ENCODE results near the gene ADK.
A peak's percentile ranks its signal among the peaks of the same experiment; 100 is the strongest.
"Not testable (repeated sequence)": the region's sequence is repeated elsewhere in the genome, so short reads cannot be mapped to it uniquely, and the experiment has no call there.

The ADK gene

GRCh38 chr10:74556072-74556705, 405.2 kb downstream of the ADK start:
- H3K9me3 ChIP-seq (ENCODE audit: insufficient read depth, low read depth, low read length), result no peaks in the 10 kb centered on the region
- H3K4me1 ChIP-seq (ENCODE audit: insufficient read depth, low read length), result no peaks in the 10 kb centered on the region
- 91% methylated on average over 2 of the region's 2 CpGs for WGBS
- H3K36me3 ChIP-seq (ENCODE audit: insufficient read depth, low read length), result no peaks in the 10 kb centered on the region
- H3K9ac ChIP-seq (ENCODE audit: low read depth, low read length), result no peak overlapping the region
- no peaks in the 10 kb centered on the region for H3K27me3 ChIP-seq (ENCODE audit: insufficient read depth, low read length)
- no peak overlapping the region for H3K27ac ChIP-seq (ENCODE audit: low read depth, low read length)
- no peak overlapping the region for H3K4me3 ChIP-seq (ENCODE audit: low read length)

- no peaks in the 10 kb centered on the region for H3K27me3 ChIP-seq (ENCODE audit: insufficient read depth, low read length)
- H3K4me1 ChIP-seq (ENCODE audit: insufficient read depth, low read length), result no peaks in the 10 kb centered on the region
- H3K27ac ChIP-seq (ENCODE audit: low read depth, low read length), result no peak overlapping the region
- no peak overlapping the region for H3K9ac ChIP-seq (ENCODE audit: low read depth, low read length)
- H3K4me3 ChIP-seq (ENCODE audit: low read length), result no peak overlapping the region
- no peaks in the 10 kb centered on the region for H3K9me3 ChIP-seq (ENCODE audit: insufficient read depth, low read depth, low read length)
- no CpG with 5 or more reads among the region's 1 CpG for WGBS
- no peaks in the 10 kb centered on the region for H3K36me3 ChIP-seq (ENCODE audit: insufficient read depth, low read length)
These were observed 406.1 kb downstream of the ADK start for GRCh38 chr10:74557098-74557497.

- Histone ChIP-seq H3K4me3 (ENCODE audit: low read length) (no peak overlapping the region), H3K27me3 (ENCODE audit: insufficient read depth, low read length) (no peaks in the 10 kb centered on the region), H3K9me3 (ENCODE audit: insufficient read depth, low read depth, low read length) (no peaks in the 10 kb centered on the region), H3K27ac (ENCODE audit: low read depth, low read length) (no peak overlapping the region), H3K4me1 (ENCODE audit: insufficient read depth, low read length) (no peaks in the 10 kb centered on the region), H3K9ac (ENCODE audit: low read depth, low read length) (no peak overlapping the region), H3K36me3 (ENCODE audit: insufficient read depth, low read length) (no peaks in the 10 kb centered on the region)
- 94% methylated on average over 3 of the region's 3 CpGs for WGBS
These were observed 407.4 kb downstream of the ADK start for GRCh38 chr10:74558403-74558802.

- H3K4me3 ChIP-seq (ENCODE audit: low read length), result no peak overlapping the region
- H3K9ac ChIP-seq (ENCODE audit: low read depth, low read length), result no peak overlapping the region
- H3K36me3 ChIP-seq (ENCODE audit: insufficient read depth, low read length), result no peaks in the 10 kb centered on the region
- whole genome bisulfite sequencing, result 88% methylated on average over 3 of the region's 3 CpGs
- H3K27ac ChIP-seq (ENCODE audit: low read depth, low read length), result no peak overlapping the region
- no peaks in the 10 kb centered on the region for H3K9me3 ChIP-seq (ENCODE audit: insufficient read depth, low read depth, low read length)
- H3K27me3 ChIP-seq (ENCODE audit: insufficient read depth, low read length), result no peaks in the 10 kb centered on the region
- no peaks in the 10 kb centered on the region for H3K4me1 ChIP-seq (ENCODE audit: insufficient read depth, low read length)
These were observed 407.9 kb downstream of the ADK start for GRCh38 chr10:74558897-74559296.

GRCh38 chr10:74568896-74569295, 417.9 kb downstream of the ADK start:
- H3K36me3 ChIP-seq (ENCODE audit: insufficient read depth, low read length); H3K4me1 ChIP-seq (ENCODE audit: insufficient read depth, low read length); H3K27ac ChIP-seq (ENCODE audit: low read depth, low read length); H3K9me3 ChIP-seq (ENCODE audit: insufficient read depth, low read depth, low read length); H3K27me3 ChIP-seq (ENCODE audit: insufficient read depth, low read length); H3K9ac ChIP-seq (ENCODE audit: low read depth, low read length); H3K4me3 ChIP-seq (ENCODE audit: low read length): not testable (repeated sequence)
- WGBS, result 89% methylated on average over 3 of the region's 4 CpGs

- H3K9ac ChIP-seq (ENCODE audit: low read depth, low read length); H3K4me3 ChIP-seq (ENCODE audit: low read length); H3K27ac ChIP-seq (ENCODE audit: low read depth, low read length); H3K27me3 ChIP-seq (ENCODE audit: insufficient read depth, low read length); H3K36me3 ChIP-seq (ENCODE audit: insufficient read depth, low read length): not testable (repeated sequence)
- H3K9me3 ChIP-seq (ENCODE audit: insufficient read depth, low read depth, low read length), result peaks cover 15% of the 10 kb centered on the region
- WGBS, result 96% methylated on average over 12 of the region's 12 CpGs
- peaks cover 28% of the 10 kb centered on the region for H3K4me1 ChIP-seq (ENCODE audit: insufficient read depth, low read length)
These were observed 422.5 kb downstream of the ADK start for GRCh38 chr10:74573497-74573896.

GRCh38 chr10:74575191-74575720, 424.2 kb downstream of the ADK start:
- peaks cover 19% of the 10 kb centered on the region for H3K9me3 ChIP-seq (ENCODE audit: insufficient read depth, low read depth, low read length)
- peak overlapping the region; percentile 81; the same call in 1 of the 2 replicates for H3K27ac ChIP-seq (ENCODE audit: low read depth, low read length)
- H3K9ac ChIP-seq (ENCODE audit: low read depth, low read length), result no peak overlapping the region
- H3K4me3 ChIP-seq (ENCODE audit: low read length), result no peak overlapping the region
- no peaks in the 10 kb centered on the region for H3K27me3 ChIP-seq (ENCODE audit: insufficient read depth, low read length)
- WGBS, result 46% methylated on average over 3 of the region's 3 CpGs
- no peaks in the 10 kb centered on the region for H3K36me3 ChIP-seq (ENCODE audit: insufficient read depth, low read length)
- H3K4me1 ChIP-seq (ENCODE audit: insufficient read depth, low read length), result peaks cover 28% of the 10 kb centered on the region

- Histone ChIP-seq H3K9me3 (ENCODE audit: insufficient read depth, low read depth, low read length) (peaks cover 19% of the 10 kb centered on the region), H3K4me1 (ENCODE audit: insufficient read depth, low read length) (peaks cover 28% of the 10 kb centered on the region), H3K27me3 (ENCODE audit: insufficient read depth, low read length) (no peaks in the 10 kb centered on the region), H3K9ac (ENCODE audit: low read depth, low read length) (no peak overlapping the region), H3K4me3 (ENCODE audit: low read length) (no peak overlapping the region), H3K36me3 (ENCODE audit: insufficient read depth, low read length) (no peaks in the 10 kb centered on the region), H3K27ac (ENCODE audit: low read depth, low read length) (peak overlapping the region; percentile 68; the same call in 1 of the 2 replicates)
- WGBS, result 100% methylated on average over 1 of the region's 1 CpG
These were observed 424.9 kb downstream of the ADK start for GRCh38 chr10:74575912-74576311.

- H3K36me3 ChIP-seq (ENCODE audit: insufficient read depth, low read length), result no peaks in the 10 kb centered on the region
- peaks cover 19% of the 10 kb centered on the region for H3K9me3 ChIP-seq (ENCODE audit: insufficient read depth, low read depth, low read length)
- no peak overlapping the region for H3K27ac ChIP-seq (ENCODE audit: low read depth, low read length)
- no peak overlapping the region for H3K9ac ChIP-seq (ENCODE audit: low read depth, low read length)
- no peak overlapping the region for H3K4me3 ChIP-seq (ENCODE audit: low read length)
- WGBS, result 89% methylated on average over 3 of the region's 3 CpGs
- H3K27me3 ChIP-seq (ENCODE audit: insufficient read depth, low read length), result no peaks in the 10 kb centered on the region
- peaks cover 28% of the 10 kb centered on the region for H3K4me1 ChIP-seq (ENCODE audit: insufficient read depth, low read length)
These were observed 425.6 kb downstream of the ADK start for GRCh38 chr10:74576586-74576985.

- not testable (repeated sequence) for H3K9me3 ChIP-seq (ENCODE audit: insufficient read depth, low read depth, low read length); H3K9ac ChIP-seq (ENCODE audit: low read depth, low read length); H3K27me3 ChIP-seq (ENCODE audit: insufficient read depth, low read length); H3K36me3 ChIP-seq (ENCODE audit: insufficient read depth, low read length); H3K27ac ChIP-seq (ENCODE audit: low read depth, low read length); H3K4me3 ChIP-seq (ENCODE audit: low read length)
- WGBS, result 92% methylated on average over 2 of the region's 2 CpGs
- H3K4me1 ChIP-seq (ENCODE audit: insufficient read depth, low read length), result peaks cover 28% of the 10 kb centered on the region
These were observed 429.4 kb downstream of the ADK start for GRCh38 chr10:74580438-74580837.

- peaks cover 4% of the 10 kb centered on the region; the same call in 1 of the 2 replicates for H3K9me3 ChIP-seq (ENCODE audit: insufficient read depth, low read depth, low read length)
- no peak overlapping the region for H3K4me3 ChIP-seq (ENCODE audit: low read length)
- H3K27ac ChIP-seq (ENCODE audit: low read depth, low read length), result no peak overlapping the region
- no peaks in the 10 kb centered on the region for H3K36me3 ChIP-seq (ENCODE audit: insufficient read depth, low read length)
- H3K27me3 ChIP-seq (ENCODE audit: insufficient read depth, low read length), result no peaks in the 10 kb centered on the region
- H3K4me1 ChIP-seq (ENCODE audit: insufficient read depth, low read length), result peaks cover 13% of the 10 kb centered on the region
- 80% methylated on average over 1 of the region's 1 CpG for WGBS
- no peak overlapping the region for H3K9ac ChIP-seq (ENCODE audit: low read depth, low read length)
These were observed 431.5 kb downstream of the ADK start for GRCh38 chr10:74582566-74582965.
